Fibroblast of lung (primary cell): ENCODE results near the gene UBE3C. TPM values are rescaled to one million over a fixed set of nuclear protein-coding genes. Genes with fewer than 3 reads are reported as not detected.

Experiments used
- DNase-seq, 2 donors: peaks; one replicate each; pipeline versions ENCODE4 v3.0.0 to v3.0.0-alpha.2; 2010; ENCODE audit warnings: low read depth in 2 of 2
- H2AFZ ChIP-seq: 2 replicates; pipeline ENCODE4 v1.5.1; 2012; ENCODE audit warnings: low read length, control low read depth, inconsistent platforms
- H3K27ac ChIP-seq: 2 replicates; pipeline ENCODE4 v1.5.1; 2011; ENCODE audit warnings: low read length, control low read depth; ENCODE audit not compliant: insufficient read depth
- H3K27me3 ChIP-seq: 2 replicates; pipeline ENCODE4 v1.5.1; 2011; ENCODE audit warnings: mild to moderate bottlenecking, low read length; ENCODE audit not compliant: control insufficient read depth, insufficient read depth
- H3K36me3 ChIP-seq: 2 replicates; pipeline ENCODE4 v1.5.1; 2011; ENCODE audit warnings: low read length; ENCODE audit not compliant: control insufficient read depth, insufficient read depth
- H3K4me1 ChIP-seq: 2 replicates; pipeline ENCODE4 v1.5.1; 2011; ENCODE audit warnings: low read length; ENCODE audit not compliant: control insufficient read depth, insufficient read depth; ENCODE audit errors: extremely low read depth
- H3K4me2 ChIP-seq: 2 replicates; pipeline ENCODE4 v1.5.1; 2011; ENCODE audit warnings: low read length, control low read depth; ENCODE audit not compliant: insufficient read depth; ENCODE audit errors: extremely low read depth
- H3K4me3 ChIP-seq, 4 experiments: fragments of 200-600 bp in 1 of 4; sonication (generic) in 1 of 4; replicated peaks in 1 of 4; 2 replicates each; pipeline ENCODE4 v1.5.1; 2011 to 2016; ENCODE audit warnings: low read length in 4 of 4, low read depth in 3 of 4, mild to moderate bottlenecking in 3 of 4, control low read depth in 2 of 4, inconsistent platforms in 1 of 4, mixed read lengths in 1 of 4; ENCODE audit not compliant: insufficient read depth in 1 of 4; ENCODE audit errors: control extremely low read depth in 1 of 4
- H3K79me2 ChIP-seq: 2 replicates; pipeline ENCODE4 v1.5.1; 2012; ENCODE audit warnings: mild to moderate bottlenecking, low read length, inconsistent platforms; ENCODE audit not compliant: control insufficient read depth, insufficient read depth
- H3K9ac ChIP-seq: 2 replicates; pipeline ENCODE4 v1.5.1; 2011; ENCODE audit warnings: mild to moderate bottlenecking, low read length, control low read depth; ENCODE audit not compliant: insufficient read depth
- H3K9me3 ChIP-seq: 2 replicates; pipeline ENCODE4 v1.5.1; 2012; ENCODE audit warnings: low read depth, low read length; ENCODE audit not compliant: control insufficient read depth, insufficient read depth
- H4K20me1 ChIP-seq: 2 replicates; pipeline ENCODE4 v1.5.1; 2011; ENCODE audit warnings: low read length; ENCODE audit not compliant: control insufficient read depth, insufficient read depth; ENCODE audit errors: extremely low read depth
- CTCF ChIP-seq, 2 donors: IDR thresholded peaks in 1 of 2; conservative IDR thresholded peaks in 1 of 2; 1 replicate in 1 of 2; 2 replicates in 1 of 2; pipeline ENCODE4 v1.5.1; 2011 to 2012; ENCODE audit warnings: low read length in 2 of 2, control low read depth in 1 of 2, inconsistent platforms in 1 of 2, low read depth in 1 of 2, mild to moderate bottlenecking in 1 of 2
- EZH2 ChIP-seq: IDR thresholded peaks from 2 replicates; pipeline ENCODE4 v1.5.1; 2012; ENCODE audit warnings: low read length, control low read depth, mild to moderate bottlenecking; ENCODE audit errors: missing control alignments
- polyA plus RNA-seq, 2 donors: library from polyadenylated mRNA; depleted of rRNA in 1 of 2; stranded (reverse) in 1 of 2; unstranded in 1 of 2; fragments of >200 nt; gene quantifications; 2 replicates each; pipeline ENCODE4 v1.2.1, GENCODE V29; 2011 to 2012; ENCODE audit warnings: missing spikeins in 1 of 2
- total RNA-seq: library from RNA; depleted of rRNA; stranded (reverse); fragments of >200 nt; gene quantifications from 2 replicates; pipeline ENCODE4 v1.2.1, GENCODE V29; 2014

Gene UBE3C
- total and polyA plus RNA-seq, 2 donors (not counting 1 experiment from before 2014, with no cell fraction given) = 76.2 to 91.0 TPM

DNA sequence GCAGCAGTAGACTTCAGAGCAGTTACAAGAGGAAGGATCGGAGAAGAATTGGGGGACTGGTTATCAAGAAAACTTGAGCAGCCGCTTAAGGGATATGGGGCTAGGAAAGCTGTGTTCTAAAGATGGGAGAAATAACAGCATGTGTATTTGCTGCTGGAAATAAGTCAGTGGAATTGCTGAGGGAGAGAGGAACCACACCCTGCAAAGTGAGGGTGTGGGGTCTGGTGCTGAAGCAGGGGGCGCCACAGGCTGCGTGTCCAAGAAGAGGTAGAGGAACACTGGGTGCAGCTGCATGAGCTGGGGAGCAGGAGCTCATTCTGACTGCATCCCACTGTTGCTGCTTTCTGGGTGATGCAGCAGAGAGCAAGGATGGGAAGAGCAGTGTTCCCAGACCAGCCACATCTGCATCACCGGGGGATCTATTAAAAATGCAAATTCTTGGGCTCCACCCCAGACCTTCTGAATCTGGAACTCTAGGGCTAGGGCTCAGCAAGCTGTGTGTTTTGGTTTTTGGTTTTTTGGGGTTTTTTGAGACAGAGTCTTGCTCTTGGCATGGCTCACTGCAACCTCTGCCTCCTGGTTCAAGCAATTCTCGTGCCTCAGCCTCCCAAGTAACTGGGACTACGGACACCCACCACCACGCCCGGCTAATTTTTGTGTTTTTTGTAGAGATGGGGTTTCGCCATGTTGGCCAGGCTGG, 101.0 kb downstream of the UBE3C start:
- peaks cover 3% of the 10 kb centered on the region for H3K36me3 ChIP-seq
- no peak overlapping the region for H3K4me2 ChIP-seq
- no peak for DNase-seq
- no peak overlapping the region for H3K4me3 ChIP-seq
- no peaks in the 10 kb centered on the region for H4K20me1 ChIP-seq
- no peaks in the 10 kb centered on the region for H3K79me2 ChIP-seq
- H3K27me3 ChIP-seq = no peaks in the 10 kb centered on the region
- H3K4me1 ChIP-seq = no peaks in the 10 kb centered on the region
- no peak overlapping the region for H2AFZ ChIP-seq
- TF ChIP-seq EZH2 (no peak), CTCF (conservative IDR thresholded peaks at IDR 0.05 in 1 of 2, IDR thresholded peaks at IDR 0.05 in 1 of 2; ENCODE audit: low read depth in 1 of 2, low read length in 2 of 2) (no peak)
- H3K9ac ChIP-seq = no peak overlapping the region
- no peaks in the 10 kb centered on the region for H3K9me3 ChIP-seq
- no peak overlapping the region for H3K27ac ChIP-seq

- Histone ChIP-seq H2AFZ (no peak overlapping the region), H3K4me2 (no peak overlapping the region), H3K9ac (no peak overlapping the region), H3K27me3 (no peaks in the 10 kb centered on the region), H3K79me2 (no peaks in the 10 kb centered on the region), H3K9me3 (no peaks in the 10 kb centered on the region), H4K20me1 (no peaks in the 10 kb centered on the region), H3K4me1 (no peaks in the 10 kb centered on the region), H3K4me3 (no peak overlapping the region), H3K27ac (no peak overlapping the region), H3K36me3 (peaks cover 3% of the 10 kb centered on the region)
- no peak for TF ChIP-seq EZH2
- no peak for DNase-seq
These were observed 102.9 kb downstream of the UBE3C start for GRCh38 chr7:157241631-157242030.

DNA sequence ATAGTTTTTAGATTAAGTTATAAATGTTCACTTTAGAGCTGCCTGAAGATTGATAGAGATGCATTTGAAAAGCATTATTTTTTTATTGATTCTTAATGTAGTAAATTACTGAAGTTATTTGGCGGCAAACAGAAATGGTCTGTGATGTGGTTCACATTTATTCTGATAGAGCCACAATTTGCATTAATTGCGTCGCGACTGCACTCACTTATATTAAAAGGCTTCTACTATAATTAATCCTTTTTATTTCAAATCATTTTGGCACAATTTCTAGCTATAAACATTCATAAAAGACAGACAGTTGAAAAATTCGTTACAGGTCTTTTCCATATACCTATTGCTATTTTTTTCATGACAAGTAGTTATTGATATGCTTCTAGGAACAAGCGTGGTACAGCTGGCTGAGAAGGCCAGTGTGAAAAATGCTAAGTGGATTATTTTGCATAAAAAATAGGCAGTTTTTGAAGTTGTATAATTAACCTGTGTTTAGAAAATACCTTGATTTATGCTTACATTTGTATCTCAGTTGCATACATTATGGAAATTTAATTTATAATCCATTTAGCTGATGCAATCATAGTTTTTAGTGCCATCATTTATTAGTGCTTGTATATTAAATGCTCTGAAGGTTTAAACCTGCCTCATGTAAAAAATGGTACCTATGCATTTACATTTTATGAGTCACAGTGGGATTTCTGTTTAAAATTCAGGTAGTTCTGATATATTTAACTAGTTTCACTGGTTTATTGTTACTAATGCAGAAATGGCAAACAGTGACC, 106.0 kb downstream of the UBE3C start:
- H3K4me1 ChIP-seq = no peaks in the 10 kb centered on the region
- peaks cover 7% of the 10 kb centered on the region for H3K36me3 ChIP-seq
- DNase-seq = no peak
- H3K9me3 ChIP-seq = no peaks in the 10 kb centered on the region
- no peak for TF ChIP-seq EZH2
- no peak for TF ChIP-seq CTCF (conservative IDR thresholded peaks at IDR 0.05 in 1 of 2, IDR thresholded peaks at IDR 0.05 in 1 of 2; ENCODE audit: low read depth in 1 of 2, low read length in 2 of 2)
- H3K4me2 ChIP-seq = no peak overlapping the region
- H3K27me3 ChIP-seq = no peaks in the 10 kb centered on the region
- no peak overlapping the region for H2AFZ ChIP-seq
- H3K4me3 ChIP-seq = no peak overlapping the region
- H3K27ac ChIP-seq = no peak overlapping the region
- no peaks in the 10 kb centered on the region for H3K79me2 ChIP-seq
- no peak overlapping the region for H3K9ac ChIP-seq
- H4K20me1 ChIP-seq = no peaks in the 10 kb centered on the region
